Tibial nerve (tissue), 3 donors: ENCODE data around the gene MAT1A.

Experiments used
- POLR2A ChIP-seq, 2 donors: fragments of 450-650 bp; IDR thresholded peaks; one replicate each; pipeline ENCODE4 v1.6.1; 2017; ENCODE audit warnings: antibody characterized with exemption in 2 of 2, mild to moderate bottlenecking in 2 of 2, moderate library complexity in 2 of 2
- TF ChIP-seq, protein P1 (sequence below), 5 experiments: fragments of 200-600 bp in 3 of 5; fragments of 450-650 bp in 2 of 5; sonication (generic) in 3 of 5; IDR thresholded peaks; one replicate each; pipeline ENCODE4 v1.5.1; 2016 to 2019; ENCODE audit warnings: antibody characterized with exemption in 5 of 5, mild to moderate bottlenecking in 3 of 5, moderate library complexity in 2 of 5

DNA sequence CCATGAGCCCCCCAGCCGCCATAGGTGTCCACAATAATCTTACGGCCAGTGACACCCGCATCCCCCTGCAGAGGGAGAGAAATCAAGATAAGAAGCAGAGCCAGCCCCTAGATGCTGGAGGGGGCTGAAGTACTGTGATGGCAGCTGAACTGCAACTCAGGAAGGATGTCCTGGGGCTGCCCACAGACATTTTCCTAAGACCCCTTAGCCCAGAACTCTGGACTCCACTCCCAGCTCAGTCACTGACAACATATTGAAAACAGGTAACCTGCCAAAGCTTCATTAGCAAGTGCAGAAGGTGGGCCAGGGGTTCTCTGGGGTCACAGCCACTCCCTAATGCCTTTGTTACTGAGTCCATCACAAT lies 14.3 kb downstream of the MAT1A start:
- TF ChIP-seq, protein P1, sequence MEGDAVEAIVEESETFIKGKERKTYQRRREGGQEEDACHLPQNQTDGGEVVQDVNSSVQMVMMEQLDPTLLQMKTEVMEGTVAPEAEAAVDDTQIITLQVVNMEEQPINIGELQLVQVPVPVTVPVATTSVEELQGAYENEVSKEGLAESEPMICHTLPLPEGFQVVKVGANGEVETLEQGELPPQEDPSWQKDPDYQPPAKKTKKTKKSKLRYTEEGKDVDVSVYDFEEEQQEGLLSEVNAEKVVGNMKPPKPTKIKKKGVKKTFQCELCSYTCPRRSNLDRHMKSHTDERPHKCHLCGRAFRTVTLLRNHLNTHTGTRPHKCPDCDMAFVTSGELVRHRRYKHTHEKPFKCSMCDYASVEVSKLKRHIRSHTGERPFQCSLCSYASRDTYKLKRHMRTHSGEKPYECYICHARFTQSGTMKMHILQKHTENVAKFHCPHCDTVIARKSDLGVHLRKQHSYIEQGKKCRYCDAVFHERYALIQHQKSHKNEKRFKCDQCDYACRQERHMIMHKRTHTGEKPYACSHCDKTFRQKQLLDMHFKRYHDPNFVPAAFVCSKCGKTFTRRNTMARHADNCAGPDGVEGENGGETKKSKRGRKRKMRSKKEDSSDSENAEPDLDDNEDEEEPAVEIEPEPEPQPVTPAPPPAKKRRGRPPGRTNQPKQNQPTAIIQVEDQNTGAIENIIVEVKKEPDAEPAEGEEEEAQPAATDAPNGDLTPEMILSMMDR (IDR thresholded peaks at IDR 0.05), result no peak
- no peak for TF ChIP-seq POLR2A (IDR thresholded peaks at IDR 0.05)
